ENCODE data around the gene NTRK2.

- TF ChIP-seq POLR2A (IDR thresholded peaks at IDR 0.05) = no peak
- TF ChIP-seq, protein P1, sequence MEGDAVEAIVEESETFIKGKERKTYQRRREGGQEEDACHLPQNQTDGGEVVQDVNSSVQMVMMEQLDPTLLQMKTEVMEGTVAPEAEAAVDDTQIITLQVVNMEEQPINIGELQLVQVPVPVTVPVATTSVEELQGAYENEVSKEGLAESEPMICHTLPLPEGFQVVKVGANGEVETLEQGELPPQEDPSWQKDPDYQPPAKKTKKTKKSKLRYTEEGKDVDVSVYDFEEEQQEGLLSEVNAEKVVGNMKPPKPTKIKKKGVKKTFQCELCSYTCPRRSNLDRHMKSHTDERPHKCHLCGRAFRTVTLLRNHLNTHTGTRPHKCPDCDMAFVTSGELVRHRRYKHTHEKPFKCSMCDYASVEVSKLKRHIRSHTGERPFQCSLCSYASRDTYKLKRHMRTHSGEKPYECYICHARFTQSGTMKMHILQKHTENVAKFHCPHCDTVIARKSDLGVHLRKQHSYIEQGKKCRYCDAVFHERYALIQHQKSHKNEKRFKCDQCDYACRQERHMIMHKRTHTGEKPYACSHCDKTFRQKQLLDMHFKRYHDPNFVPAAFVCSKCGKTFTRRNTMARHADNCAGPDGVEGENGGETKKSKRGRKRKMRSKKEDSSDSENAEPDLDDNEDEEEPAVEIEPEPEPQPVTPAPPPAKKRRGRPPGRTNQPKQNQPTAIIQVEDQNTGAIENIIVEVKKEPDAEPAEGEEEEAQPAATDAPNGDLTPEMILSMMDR (IDR thresholded peaks at IDR 0.05) = no peak
These were observed 123.7 kb downstream of the NTRK2 start for GRCh38 chr9:84793251-84793650.
